Retinal pigment epithelial cell (primary cell): Measurements from ENCODE around the gene PRAF2.

Experiments
- DNase-seq: peaks from one replicate; pipeline ENCODE4 v3.0.0-alpha.2; 2010; ENCODE audit warnings: low read depth
- H3K4me3 ChIP-seq: 2 replicates; pipeline ENCODE4 v1.5.1; 2011; ENCODE audit warnings: mild to moderate bottlenecking, low read length, control low read depth, moderate library complexity
- CTCF ChIP-seq: conservative IDR thresholded peaks from 2 replicates; pipeline ENCODE4 v1.5.1; 2011; ENCODE audit warnings: low read depth, low read length, control low read depth, inconsistent platforms

The PRAF2 gene

GRCh38 chrX:49043220-49043986 lies 30.4 kb downstream of the PRAF2 start, which contains the start of gene TFE3:
TSS of gene TFE3 (minus strand) at chrX:49043357. CDS start at chrX:49043226, 131 bp downstream.
- H3K4me3 ChIP-seq: peak within 1 kb of the TSS; percentile 69
- DNase-seq: peak; percentile 93
- TF ChIP-seq CTCF: peak; percentile 52

GRCh38 chrX:49042581-49043219 lies 31.1 kb downstream of the PRAF2 start:
- H3K4me3 ChIP-seq: peak overlapping the region; percentile 69
- no peak for TF ChIP-seq CTCF
- DNase-seq: no peak

GRCh38 chrX:49041744-49042580 lies 31.8 kb downstream of the PRAF2 start:
- TF ChIP-seq CTCF: no peak
- H3K4me3 ChIP-seq: peak overlapping the region; percentile 69
- DNase-seq: peak; percentile 17

DNA sequence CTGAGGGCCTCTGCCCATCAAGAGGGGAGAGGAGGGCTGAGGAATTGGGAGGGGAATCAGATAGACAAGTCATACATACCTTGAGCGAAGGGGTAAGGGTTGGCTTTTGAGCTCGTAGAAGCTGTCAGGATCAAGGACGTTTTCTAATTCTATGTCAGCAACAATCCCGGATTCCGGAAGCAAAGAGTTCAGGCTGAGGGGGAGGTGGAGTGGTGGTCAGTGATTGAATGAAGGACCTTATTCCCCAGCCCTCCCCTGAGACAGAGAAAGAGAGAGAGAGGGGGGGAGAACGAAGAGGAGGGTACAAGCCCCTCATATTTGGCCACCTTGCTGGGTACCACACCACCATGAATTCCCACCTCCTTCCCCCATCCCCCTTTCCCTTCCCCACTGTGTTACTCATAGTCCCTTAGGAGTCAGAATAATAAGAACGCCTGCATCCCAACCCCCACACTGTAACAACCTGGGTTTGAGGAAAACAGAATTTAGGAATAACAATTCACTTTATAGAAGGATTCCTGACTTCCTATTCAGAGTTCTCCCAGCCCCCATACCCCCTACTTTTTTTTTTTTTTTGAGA lies 33.3 kb downstream of the PRAF2 start:
- H3K4me3 ChIP-seq: peak overlapping the region; percentile 21
- TF ChIP-seq CTCF: no peak
- DNase-seq: no peak

DNA sequence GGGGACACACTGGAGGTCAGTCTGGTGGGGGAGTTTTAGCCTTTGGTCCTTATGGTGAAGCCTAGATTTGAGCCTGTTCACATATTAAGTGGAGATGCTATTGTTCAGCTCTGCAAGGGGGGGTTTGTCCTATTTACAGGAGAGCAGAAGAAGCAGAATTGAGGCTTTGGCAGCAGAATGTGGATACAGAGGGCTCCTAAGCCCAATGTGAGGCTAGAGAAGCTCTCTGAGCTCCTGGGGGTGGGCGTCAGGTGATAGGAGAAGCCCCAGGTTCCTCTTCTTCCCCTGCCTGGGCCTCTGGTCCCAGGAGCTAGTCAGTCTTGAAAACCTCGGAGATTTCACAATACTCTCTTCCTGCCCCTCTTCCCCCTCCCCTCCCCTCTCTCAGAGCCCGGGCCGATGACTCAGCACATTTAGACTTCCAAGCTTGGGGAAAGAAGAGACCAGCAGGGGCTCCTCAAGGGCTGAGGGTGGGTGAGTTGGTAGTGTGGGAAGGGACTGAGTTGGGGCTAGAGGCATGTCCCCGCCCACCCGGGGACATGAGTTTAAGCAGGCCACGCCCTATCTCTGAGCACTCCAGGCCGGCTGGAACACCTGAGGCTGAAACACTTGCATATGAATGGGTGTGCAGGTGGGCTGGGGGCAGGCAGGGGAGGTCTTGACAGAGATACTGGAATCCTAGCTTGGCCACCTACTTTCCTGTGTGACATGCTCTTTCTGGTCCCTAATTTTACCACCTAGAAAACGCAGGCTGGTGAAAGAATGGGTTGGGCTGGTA lies 34.0 kb downstream of the PRAF2 start:
- H3K4me3 ChIP-seq: peak overlapping the region; percentile 21
- TF ChIP-seq CTCF: peak; percentile 5
- peak; percentile 60 for DNase-seq

GRCh38 chrX:49037883-49038475 lies 35.8 kb downstream of the PRAF2 start:
- H3K4me3 ChIP-seq: no peak overlapping the region
- no peak for DNase-seq
- no peak for TF ChIP-seq CTCF
